ENCODE results near the gene P4HA2.
"Not testable (repeated sequence)": the region's sequence is repeated elsewhere in the genome, so short reads cannot be mapped to it uniquely, and the experiment has no call there.

P4HA2 gene

GRCh38 chr5:132195727-132196126, 31.9 kb downstream of the P4HA2 start:
- DNase-seq, result no peak

GRCh38 chr5:132193165-132193694, 34.4 kb downstream of the P4HA2 start:
- DNase-seq, result no peak

- DNase-seq, result peak; percentile 72
Observed at GRCh38 chr5:132190161-132190817, 37.4 kb downstream of the P4HA2 start.

- no peak for DNase-seq
Observed at GRCh38 chr5:132184588-132184987, 43.1 kb downstream of the P4HA2 start.

GRCh38 chr5:132183723-132184122, 43.9 kb downstream of the P4HA2 start:
- DNase-seq, result peak; percentile 16

GRCh38 chr5:132182359-132183040, 45.2 kb downstream of the P4HA2 start:
- DNase-seq, result no peak

- no peak for DNase-seq
Observed at GRCh38 chr5:132181011-132181629, 46.5 kb downstream of the P4HA2 start.

GRCh38 chr5:132180134-132180745, 47.4 kb downstream of the P4HA2 start:
- DNase-seq, result peak; percentile 54

GRCh38 chr5:132179405-132179804, 48.2 kb downstream of the P4HA2 start:
- peak; percentile 73 for DNase-seq

GRCh38 chr5:132177691-132178149, 49.9 kb downstream of the P4HA2 start:
- no peak for DNase-seq

GRCh38 chr5:132176987-132177386, 50.7 kb downstream of the P4HA2 start:
- peak; percentile 70 for DNase-seq

GRCh38 chr5:132176521-132176945, 51.1 kb downstream of the P4HA2 start:
- DNase-seq, result peak; percentile 59

- no peak for DNase-seq
Observed at GRCh38 chr5:132162945-132163344, 64.7 kb downstream of the P4HA2 start.

GRCh38 chr5:132161574-132162326, 65.9 kb downstream of the P4HA2 start:
- DNase-seq, result not testable (repeated sequence)

- DNase-seq, result no peak
Observed at GRCh38 chr5:132156413-132156812, 71.2 kb downstream of the P4HA2 start.

GRCh38 chr5:132150565-132150964, 77.1 kb downstream of the P4HA2 start:
- DNase-seq, result no peak

GRCh38 chr5:132147663-132148062, 80.0 kb downstream of the P4HA2 start:
- no peak for DNase-seq

- not testable (repeated sequence) for DNase-seq
Observed at GRCh38 chr5:132145326-132145725, 82.3 kb downstream of the P4HA2 start.

GRCh38 chr5:132143148-132143547, 84.5 kb downstream of the P4HA2 start:
- DNase-seq, result no peak

GRCh38 chr5:132142459-132142858, 85.2 kb downstream of the P4HA2 start:
- no peak for DNase-seq
